ENCODE data around the gene DNM2. TPM values are rescaled to one million over a fixed set of nuclear protein-coding genes. Genes with fewer than 3 reads are reported as not detected.

Gene DNM2
- polyA plus RNA-seq, 2 of the 4 experiments (the other 2 are of a cell fraction) = 32.9 to 58.5 TPM

- ChIA-PET POLR2A (no interaction called here), CTCF (interaction anchor here (1.0 to 1.7 kb wide), 6 partner anchors 14 to 102 kb away, joined by 3 to 6 read pairs (median 4); no protein-coding TSS in a partner anchor)
- WGBS (ENCODE audit: missing lambda C conversion rate) = 97% methylated on average over 11 of the region's 15 CpGs
Observed at GRCh38 chr19:10682397-10683063, 35.3 kb upstream of the DNM2 start.

GRCh38 chr19:10683064-10683426 is 34.8 kb upstream of the DNM2 start:
- POLR2A ChIA-PET = no interaction called here
- Histone ChIP-seq H3K4me2 (no peak overlapping the region), H3K27ac (no peak overlapping the region), H3K4me3 (no peak overlapping the region), H3K4me1 (no peaks in the 10 kb centered on the region), H3K9me3 (no peaks in the 10 kb centered on the region)
- TF ChIP-seq E2F6 (IDR thresholded peaks at IDR 0.05; ENCODE audit: borderline replicate concordance, low read depth) = no peak
- TF ChIP-seq SREBF2 (IDR thresholded peaks at IDR 0.05) = no peak
- no peak for TF ChIP-seq CHD4 (IDR thresholded peaks at IDR 0.05; ENCODE audit: borderline replicate concordance)
- no peak for TF ChIP-seq EP300 (IDR thresholded peaks at IDR 0.05)
- no peak for TF ChIP-seq JUN (IDR thresholded peaks at IDR 0.05)
- CTCF ChIA-PET = interaction anchor here (1.2 to 1.6 kb wide), 2 partner anchors 38 to 102 kb away, joined by 4 to 6 read pairs; no protein-coding TSS in a partner anchor
- ATAC-seq (no peak), DNase-seq (ENCODE audit: low read depth in 1 of 2, low spot score in 1 of 2) (no peak), FAIRE-seq (no peak)
- WGBS (ENCODE audit: missing lambda C conversion rate) = 92% methylated on average over 14 of the region's 15 CpGs

More at GRCh38 chr19:10682397-10683063, 35.3 kb upstream of the DNM2 start:
- ATAC-seq (no peak; a peak in 1 of 6 replicates), FAIRE-seq (no peak), DNase-seq (ENCODE audit: low read depth in 1 of 2, low spot score in 1 of 2) (no peak)
- no peak overlapping the region for H3K4me3 ChIP-seq
- TF ChIP-seq JUNB (IDR thresholded peaks at IDR 0.05) (no peak), HES2 (IDR thresholded peaks at IDR 0.05) (no peak), ESRRA (IDR thresholded peaks at IDR 0.05; ENCODE audit: borderline replicate concordance, low read length) (no peak), RAD21 (conservative IDR thresholded peaks at IDR 0.05 in 1 of 2, IDR thresholded peaks at IDR 0.05 in 1 of 2) (no peak)
- H3K9me3 ChIP-seq = no peaks in the 10 kb centered on the region
- no peaks in the 10 kb centered on the region for H3K4me1 ChIP-seq
- no peak overlapping the region for H3K27ac ChIP-seq
- H3K4me2 ChIP-seq = no peak overlapping the region

- POLR2A ChIA-PET = no interaction called here
- H3K27ac ChIP-seq = no peak overlapping the region
Observed at GRCh38 chr19:10683582-10683981, 34.3 kb upstream of the DNM2 start.

GRCh38 chr19:10685210-10685609 is 32.7 kb upstream of the DNM2 start:
- Histone ChIP-seq H3K4me3 (no peak overlapping the region), H3K9me3 (no peaks in the 10 kb centered on the region), H3K4me1 (no peaks in the 10 kb centered on the region), H3K4me2 (no peak overlapping the region), H3K27ac (no peak overlapping the region)
- no peak for FAIRE-seq
- CTCF ChIA-PET = no interaction called here
- no peak for DNase-seq (ENCODE audit: low read depth in 1 of 2, low spot score in 1 of 2)
- TF ChIP-seq TFCP2L1 (CRISPR knock-in tag; IDR thresholded peaks at IDR 0.05) (no peak), ZC3H11A (IDR thresholded peaks at IDR 0.05) (no peak)
- POLR2A ChIA-PET = no interaction called here
- 86% methylated on average over 5 of the region's 5 CpGs for WGBS (ENCODE audit: missing lambda C conversion rate)
- no peak for ATAC-seq

More at GRCh38 chr19:10683582-10683981, 34.3 kb upstream of the DNM2 start:
- Histone ChIP-seq H3K4me2 (no peak overlapping the region), H3K4me1 (no peaks in the 10 kb centered on the region), H3K9me3 (no peaks in the 10 kb centered on the region), H3K4me3 (no peak overlapping the region)
- no peak for ATAC-seq
- FAIRE-seq = no peak
- 94% methylated on average over 17 of the region's 21 CpGs for WGBS (ENCODE audit: missing lambda C conversion rate)
- CTCF ChIA-PET = interaction anchor here (1.2 to 1.6 kb wide), 3 partner anchors 16 to 103 kb away, joined by 4 to 6 read pairs (median 4); no protein-coding TSS in a partner anchor
- no peak for TF ChIP-seq MAX (IDR thresholded peaks at IDR 0.05)
- TF ChIP-seq CBX2 (IDR thresholded peaks at IDR 0.05; ENCODE audit: borderline replicate concordance, low read depth) = no peak
- no peak for TF ChIP-seq RCOR1 (IDR thresholded peaks at IDR 0.05; ENCODE audit: low read depth, low read length)
- TF ChIP-seq NFE2L2 (conservative IDR thresholded peaks at IDR 0.05; ENCODE audit: low read length) = no peak
- DNase-seq (ENCODE audit: low read depth in 1 of 2, low spot score in 1 of 2) = no peak

- FAIRE-seq = no peak
- Histone ChIP-seq H3K4me3 (no peak overlapping the region), H3K4me1 (no peaks in the 10 kb centered on the region), H3K9me3 (no peaks in the 10 kb centered on the region), H3K27ac (no peak overlapping the region), H3K4me2 (no peak overlapping the region)
- WGBS (ENCODE audit: missing lambda C conversion rate) = 100% methylated on average over 5 of the region's 10 CpGs
- ATAC-seq = no peak
- no peak for DNase-seq (ENCODE audit: low read depth in 1 of 2, low spot score in 1 of 2)
- no peak for TF ChIP-seq KDM5A (IDR thresholded peaks at IDR 0.05)
- TF ChIP-seq HES2 (IDR thresholded peaks at IDR 0.05) = no peak
- TF ChIP-seq HOXA7 (CRISPR knock-in tag; IDR thresholded peaks at IDR 0.05) = no peak
- ChIA-PET POLR2A (no interaction called here), CTCF (no interaction called here)
Observed at GRCh38 chr19:10686193-10686592, 31.7 kb upstream of the DNM2 start.
